SU-DHL-6 (cell line): ENCODE data around the gene RTN4.

ENCODE experiments used
- H2AFZ ChIP-seq: fragments of 200-600 bp; sonication (generic); 2 replicates; pipeline ENCODE4 v1.6.1; 2014; ENCODE audit warnings: low read depth, mild to moderate bottlenecking, moderate library complexity, mixed read lengths, antibody characterized with exemption, low read length; ENCODE audit not compliant: severe bottlenecking
- H3F3A ChIP-seq: fragments of 200-600 bp; shearing (Covaris generic); 2 replicates; pipeline ENCODE4 v1.6.0; 2016; ENCODE audit warnings: antibody characterized with exemption, mild to moderate bottlenecking; ENCODE audit not compliant: insufficient read depth
- H3K27ac ChIP-seq: fragments of 200-600 bp; sonication (generic); 2 replicates; pipeline ENCODE4 v1.5.1; 2016; ENCODE audit warnings: low read depth, mild to moderate bottlenecking, low read length, moderate library complexity, mixed read lengths
- H3K27me3 ChIP-seq: fragments of 200-600 bp; sonication (generic), shearing (Covaris generic); 2 replicates; pipeline ENCODE4 v1.6.0; 2014; ENCODE audit warnings: mild to moderate bottlenecking, low read length
- H3K36me3 ChIP-seq: fragments of 200-600 bp; sonication (generic); 2 replicates; pipeline ENCODE4 v1.6.1; 2014; ENCODE audit warnings: mild to moderate bottlenecking, low read length, mixed read lengths
- H3K4me2 ChIP-seq: fragments of 300-600, 200-600 bp; shearing (Covaris generic), sonication (generic); 2 replicates; pipeline ENCODE4 v1.6.0; 2014; ENCODE audit warnings: low read length, low read depth, mild to moderate bottlenecking; ENCODE audit not compliant: poor library complexity, severe bottlenecking
- H3K4me3 ChIP-seq: fragments of 200-600 bp; sonication (generic); 2 replicates; pipeline ENCODE4 v1.5.1; 2014; ENCODE audit warnings: antibody characterized with exemption, low read length, mild to moderate bottlenecking, mixed read lengths; ENCODE audit not compliant: insufficient read depth, poor library complexity, severe bottlenecking
- H3K79me2 ChIP-seq: fragments of 200-600 bp; sonication (generic); 2 replicates; pipeline ENCODE4 v1.6.1; 2014; ENCODE audit warnings: mild to moderate bottlenecking, low read length, moderate library complexity; ENCODE audit not compliant: insufficient read depth
- H3K9ac ChIP-seq: fragments of 200-600 bp; sonication (generic); 2 replicates; pipeline ENCODE4 v1.7.0; 2014; ENCODE audit warnings: mild to moderate bottlenecking, low read length
- H3K9me2 ChIP-seq: fragments of 200-600 bp; sonication (generic); replicated peaks from 2 replicates; pipeline ENCODE4 v1.6.1; 2014; ENCODE audit warnings: low read length; ENCODE audit not compliant: insufficient read depth
- H3K9me3 ChIP-seq: fragments of 200-600 bp; sonication (generic); 2 replicates; pipeline ENCODE4 v1.6.1; 2014; ENCODE audit warnings: low read length, mixed read lengths; ENCODE audit not compliant: insufficient read depth
- H4K20me1 ChIP-seq: fragments of 200-600 bp; sonication (generic); 2 replicates; pipeline ENCODE4 v1.6.1; 2014; ENCODE audit warnings: low read depth, mild to moderate bottlenecking, antibody characterized with exemption, low read length, moderate library complexity, mixed read lengths
- EZH2phosphoT487 ChIP-seq: fragments of 200-600 bp; sonication (generic), shearing (Covaris generic); conservative IDR thresholded peaks from 2 replicates; pipeline ENCODE4 v1.6.1; 2018; ENCODE audit warnings: mild to moderate bottlenecking, antibody characterized with exemption, low read length, moderate library complexity, mixed read lengths
- TF ChIP-seq, protein P1 (sequence below): fragments of 200-600 bp; sonication (generic); IDR thresholded peaks from one replicate; pipeline ENCODE4 v1.5.1; 2017; ENCODE audit warnings: antibody characterized with exemption, mild to moderate bottlenecking, low read length, moderate library complexity; ENCODE audit not compliant: insufficient read depth, poor library complexity, severe bottlenecking

RTN4 gene

DNA sequence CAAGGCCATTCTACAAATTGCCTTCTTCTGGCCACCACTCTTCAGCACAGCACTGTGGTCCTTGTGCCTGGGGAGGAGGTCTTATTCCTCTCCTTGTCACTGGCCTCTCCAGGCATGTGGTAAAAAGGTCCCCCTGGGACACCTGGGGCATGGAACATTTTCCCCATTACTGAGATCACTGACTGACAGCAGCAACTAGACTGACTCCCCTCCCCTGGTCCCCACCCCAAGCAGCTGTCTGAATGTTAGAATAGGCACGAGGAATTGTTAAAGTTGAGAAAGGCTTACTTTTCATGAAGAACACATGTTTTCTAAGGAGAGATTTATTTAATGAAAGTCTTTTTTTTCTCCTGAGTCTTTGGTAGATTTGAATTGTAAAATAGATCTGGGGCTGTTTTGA lies 39.5 kb upstream of the RTN4 start:
- no peaks in the 10 kb centered on the region for H3K27me3 ChIP-seq
- no peaks in the 10 kb centered on the region for H4K20me1 ChIP-seq
- no peaks in the 10 kb centered on the region for H3K9me2 ChIP-seq
- H3K9ac ChIP-seq = no peak overlapping the region
- H3K27ac ChIP-seq = no peak overlapping the region
- TF ChIP-seq, protein P1, sequence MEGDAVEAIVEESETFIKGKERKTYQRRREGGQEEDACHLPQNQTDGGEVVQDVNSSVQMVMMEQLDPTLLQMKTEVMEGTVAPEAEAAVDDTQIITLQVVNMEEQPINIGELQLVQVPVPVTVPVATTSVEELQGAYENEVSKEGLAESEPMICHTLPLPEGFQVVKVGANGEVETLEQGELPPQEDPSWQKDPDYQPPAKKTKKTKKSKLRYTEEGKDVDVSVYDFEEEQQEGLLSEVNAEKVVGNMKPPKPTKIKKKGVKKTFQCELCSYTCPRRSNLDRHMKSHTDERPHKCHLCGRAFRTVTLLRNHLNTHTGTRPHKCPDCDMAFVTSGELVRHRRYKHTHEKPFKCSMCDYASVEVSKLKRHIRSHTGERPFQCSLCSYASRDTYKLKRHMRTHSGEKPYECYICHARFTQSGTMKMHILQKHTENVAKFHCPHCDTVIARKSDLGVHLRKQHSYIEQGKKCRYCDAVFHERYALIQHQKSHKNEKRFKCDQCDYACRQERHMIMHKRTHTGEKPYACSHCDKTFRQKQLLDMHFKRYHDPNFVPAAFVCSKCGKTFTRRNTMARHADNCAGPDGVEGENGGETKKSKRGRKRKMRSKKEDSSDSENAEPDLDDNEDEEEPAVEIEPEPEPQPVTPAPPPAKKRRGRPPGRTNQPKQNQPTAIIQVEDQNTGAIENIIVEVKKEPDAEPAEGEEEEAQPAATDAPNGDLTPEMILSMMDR = no peak
- TF ChIP-seq EZH2phosphoT487 = no peak
- no peaks in the 10 kb centered on the region for H3K9me3 ChIP-seq
- H3K79me2 ChIP-seq = no peaks in the 10 kb centered on the region
- no peak overlapping the region for H3K4me3 ChIP-seq
- H3K4me2 ChIP-seq = no peak overlapping the region
- no peaks in the 10 kb centered on the region for H3F3A ChIP-seq
- H3K36me3 ChIP-seq = no peaks in the 10 kb centered on the region
- no peak overlapping the region for H2AFZ ChIP-seq

DNA sequence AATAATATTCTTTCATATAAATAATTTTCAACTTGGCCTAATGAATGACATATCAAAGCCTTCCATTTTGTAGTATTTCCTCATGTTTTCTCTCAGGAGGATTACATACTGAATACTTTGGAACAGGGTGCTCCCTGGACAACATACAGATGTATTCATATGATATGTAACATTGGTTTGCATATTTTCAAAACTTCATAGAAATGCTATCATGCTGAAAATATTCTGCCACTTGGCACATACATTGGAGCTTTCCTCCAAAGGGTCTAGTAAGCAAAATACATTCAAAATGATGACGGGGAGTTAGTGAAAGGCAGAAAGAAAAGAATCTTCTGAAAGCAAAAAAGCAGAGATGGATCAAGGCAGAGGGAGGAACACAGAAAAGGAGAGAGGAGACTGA lies 38.1 kb upstream of the RTN4 start:
- Histone ChIP-seq H3K27ac (no peak overlapping the region), H4K20me1 (no peaks in the 10 kb centered on the region), H3K4me2 (no peak overlapping the region), H3K9me3 (no peaks in the 10 kb centered on the region), H3K9ac (no peak overlapping the region), H3K9me2 (no peaks in the 10 kb centered on the region), H3K36me3 (no peaks in the 10 kb centered on the region), H2AFZ (no peak overlapping the region), H3K4me3 (no peak overlapping the region), H3K79me2 (no peaks in the 10 kb centered on the region), H3F3A (no peaks in the 10 kb centered on the region), H3K27me3 (no peaks in the 10 kb centered on the region)
- TF ChIP-seq, protein P1 = no peak
- no peak for TF ChIP-seq EZH2phosphoT487

DNA sequence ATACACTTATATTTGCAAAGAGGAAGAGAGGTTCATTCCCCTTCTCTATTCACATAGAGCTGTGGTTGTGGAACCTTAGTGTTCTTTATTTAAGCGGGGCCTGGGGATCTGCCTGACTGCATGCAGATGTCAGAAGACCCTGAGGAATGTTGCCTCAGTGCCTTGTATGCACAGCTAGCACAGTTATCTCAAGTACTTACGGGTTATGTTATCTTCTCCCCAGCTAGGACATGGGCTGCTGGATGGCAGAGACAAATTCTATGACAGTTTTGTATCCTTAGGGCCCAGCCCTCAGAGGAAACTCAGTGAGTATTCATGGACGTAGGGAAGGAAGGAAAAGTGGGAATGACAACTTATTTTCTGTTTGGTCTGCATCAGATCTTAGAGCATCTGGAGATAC lies 37.7 kb upstream of the RTN4 start:
- Histone ChIP-seq H3K4me3 (no peak overlapping the region), H3K9ac (no peak overlapping the region), H3F3A (no peaks in the 10 kb centered on the region), H3K4me2 (no peak overlapping the region), H3K27me3 (no peaks in the 10 kb centered on the region), H3K79me2 (no peaks in the 10 kb centered on the region), H4K20me1 (no peaks in the 10 kb centered on the region), H3K27ac (no peak overlapping the region), H3K36me3 (no peaks in the 10 kb centered on the region), H2AFZ (no peak overlapping the region), H3K9me2 (no peaks in the 10 kb centered on the region), H3K9me3 (no peaks in the 10 kb centered on the region)
- TF ChIP-seq, protein P1 = no peak
- no peak for TF ChIP-seq EZH2phosphoT487
